OCI-LY7 (cell line): ENCODE data around the gene SNF8. TPM values are rescaled to one million over a fixed set of nuclear protein-coding genes. Genes with fewer than 3 reads are reported as not detected.

Source experiments
- BruUV-seq: library from RNA; stranded (reverse); fragments of 400-500 nt; replicated peaks from 2 replicates; lab custom pipeline; 2021; lab: Mats Ljungman, UMichigan
- CTCF ChIA-PET: fragments of 300-600 bp; sonication (Branson Sonifier 250); formaldehyde crosslinking; loops from one replicate; lab custom pipeline; 2022; ENCODE audit warnings: antibody characterized with exemption; ENCODE audit not compliant: unreplicated experiment; lab: Charles Lee
- POLR2A ChIA-PET: fragments of 300-600 bp; sonication (Branson Sonifier 250); formaldehyde crosslinking; loops from one replicate; lab custom pipeline; 2022; ENCODE audit warnings: antibody characterized with exemption; lab: Charles Lee
- DNase-seq: peaks from one replicate; pipeline ENCODE4 v3.0.0-alpha.2; 2015; ENCODE audit warnings: low spot score
- H2AFZ ChIP-seq: fragments of 200-600 bp; sonication (generic), shearing (Covaris generic); 2 replicates; pipeline ENCODE4 v1.6.1; 2014; ENCODE audit warnings: mild to moderate bottlenecking, antibody characterized with exemption, low read length, moderate library complexity
- H3K27ac ChIP-seq: fragments of 200-600 bp; sonication (generic); 2 replicates; pipeline ENCODE4 v1.5.1; 2014; ENCODE audit warnings: mixed run types, low read depth, mild to moderate bottlenecking, moderate library complexity, low read length, inconsistent platforms; ENCODE audit not compliant: poor library complexity, severe bottlenecking
- H3K36me3 ChIP-seq: fragments of 200-600 bp; sonication (generic); 2 replicates; pipeline ENCODE4 v1.6.1; 2014; ENCODE audit warnings: mild to moderate bottlenecking, antibody characterized with exemption, low read length, moderate library complexity, mixed read lengths; ENCODE audit not compliant: insufficient read depth
- H3K4me1 ChIP-seq: fragments of 200-600 bp; sonication (generic); 2 replicates; pipeline ENCODE4 v1.5.1; 2014; ENCODE audit warnings: mild to moderate bottlenecking, low read length; ENCODE audit not compliant: insufficient read depth, poor library complexity, severe bottlenecking
- H3K4me2 ChIP-seq: fragments of 200-600 bp; sonication (generic); 2 replicates; pipeline ENCODE4 v1.6.1; 2014; ENCODE audit warnings: mild to moderate bottlenecking, low read length
- H3K4me3 ChIP-seq: fragments of 200-600 bp; sonication (generic); 2 replicates; pipeline ENCODE4 v1.5.1; 2014; ENCODE audit warnings: mild to moderate bottlenecking, low read depth, low read length; ENCODE audit not compliant: poor library complexity, severe bottlenecking
- H3K79me2 ChIP-seq: fragments of 200-600 bp; sonication (generic); 2 replicates; pipeline ENCODE4 v1.6.1; 2016; ENCODE audit warnings: low read depth, mild to moderate bottlenecking, low read length, moderate library complexity, mixed read lengths; ENCODE audit not compliant: insufficient read depth
- H3K9me2 ChIP-seq: fragments of 200-600 bp; sonication (generic); 2 replicates; pipeline ENCODE4 v1.6.1; 2016; ENCODE audit warnings: mild to moderate bottlenecking, low read length, mixed read lengths; ENCODE audit not compliant: insufficient read depth
- H3K9me3 ChIP-seq: fragments of 200-600 bp; sonication (generic); 2 replicates; pipeline ENCODE4 v1.6.1; 2014; ENCODE audit warnings: mild to moderate bottlenecking, mixed run types, low read length, mixed read lengths
- H4K20me1 ChIP-seq: fragments of 200-600 bp; sonication (generic); 2 replicates; pipeline ENCODE4 v1.6.1; 2014; ENCODE audit warnings: mild to moderate bottlenecking, antibody characterized with exemption, low read length, moderate library complexity, mixed read lengths; ENCODE audit not compliant: insufficient read depth
- CTCF ChIP-seq: fragments of 200-600 bp; sonication (generic); conservative IDR thresholded peaks from 2 replicates; pipeline ENCODE4 v1.5.1; 2014; ENCODE audit warnings: mild to moderate bottlenecking, antibody characterized with exemption, low read length, moderate library complexity, mixed read lengths
- EZH2phosphoT487 ChIP-seq: fragments of 200-600 bp; sonication (generic); IDR thresholded peaks from 2 replicates; pipeline ENCODE4 v1.6.1; 2018; ENCODE audit warnings: low read depth, borderline replicate concordance, mild to moderate bottlenecking, mixed run types, antibody characterized with exemption, low read length, moderate library complexity, mixed read lengths
- intact Hi-C: fragments of 100-400 bp; cut with micrococcal nuclease; formaldehyde crosslinking; loops from one replicate; pipeline ENCODE4 v1.10.0; 2022; ENCODE audit not compliant: unreplicated experiment
- total RNA-seq, 2 experiments: library from RNA; depleted of rRNA in 1 of 2; stranded (reverse); fragments of >200 nt in 1 of 2; shearing (Covaris generic) in 1 of 2; gene quantifications; 2 replicates each; pipeline ENCODE4 v1.2.3, GENCODE V29; 2014 to 2022

The SNF8 gene
- total RNA-seq, 2 experiments from 2014 or later = 45.8 to 92.2 TPM

- Histone ChIP-seq H3K4me3 (no peak overlapping the region), H3K79me2 (no peaks in the 10 kb centered on the region), H3K4me2 (no peak overlapping the region), H3K36me3 (no peaks in the 10 kb centered on the region), H3K9me3 (no peaks in the 10 kb centered on the region), H3K4me1 (no peaks in the 10 kb centered on the region), H2AFZ (no peak overlapping the region), H3K9me2 (no peaks in the 10 kb centered on the region), H4K20me1 (no peaks in the 10 kb centered on the region), H3K27ac (no peak overlapping the region)
- no peak for TF ChIP-seq CTCF
- no peak for TF ChIP-seq EZH2phosphoT487
- POLR2A ChIA-PET = no interaction called here
- CTCF ChIA-PET = no interaction called here
- no TSS peak for BruUV-seq
- DNase-seq = no peak
- intact Hi-C loops = no loop called here
These were observed 25.6 kb upstream of the SNF8 start for GRCh38 chr17:48970224-48970623.

DNA sequence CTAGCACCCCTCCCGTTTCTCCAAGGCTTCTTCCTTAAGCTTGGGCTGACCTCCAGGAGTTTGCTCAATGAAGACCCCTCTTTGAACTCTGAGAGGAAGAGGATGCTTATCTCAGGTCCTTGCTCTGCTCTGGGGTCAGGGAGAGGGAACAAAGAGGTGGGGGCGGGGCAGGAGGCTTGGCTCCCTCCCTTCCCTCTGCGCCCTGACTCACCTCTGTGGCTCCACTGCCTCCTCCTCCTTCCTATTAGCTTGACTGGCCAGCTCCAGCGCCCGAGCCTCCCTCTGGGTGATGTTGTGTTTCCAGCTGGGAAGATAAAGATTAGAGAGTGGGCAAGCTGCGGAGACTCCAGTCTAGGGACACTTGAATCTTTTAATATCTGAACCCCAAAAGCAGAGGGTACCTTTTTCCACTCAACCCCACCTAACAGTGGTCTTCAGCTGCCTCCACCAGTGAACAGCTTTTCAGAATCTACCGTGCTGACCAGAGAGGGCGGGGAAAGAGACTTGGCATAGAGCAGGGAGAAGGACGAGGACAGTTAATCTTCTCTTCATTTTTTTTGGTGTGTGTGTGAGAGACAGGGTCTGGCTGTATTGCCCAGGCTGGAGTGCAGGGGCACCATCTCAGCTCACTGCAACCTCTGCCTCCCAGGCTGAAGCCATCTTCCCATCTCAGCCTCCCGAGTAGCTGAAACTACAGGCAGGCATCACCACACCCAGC is 17.0 kb upstream of the SNF8 start:
- TF ChIP-seq CTCF = no peak
- no peak for TF ChIP-seq EZH2phosphoT487
- no peaks in the 10 kb centered on the region for H3K36me3 ChIP-seq
- H3K4me3 ChIP-seq = no peak overlapping the region
- H3K9me2 ChIP-seq = no peaks in the 10 kb centered on the region
- H3K79me2 ChIP-seq = no peaks in the 10 kb centered on the region
- H2AFZ ChIP-seq = no peak overlapping the region
- no peak overlapping the region for H3K4me2 ChIP-seq
- no TSS peak for BruUV-seq
- no peaks in the 10 kb centered on the region for H3K4me1 ChIP-seq
- CTCF ChIA-PET = no interaction called here
- DNase-seq = no peak
- intact Hi-C loops = no loop called here
- H3K9me3 ChIP-seq = no peaks in the 10 kb centered on the region
- no peak overlapping the region for H3K27ac ChIP-seq
- H4K20me1 ChIP-seq = no peaks in the 10 kb centered on the region
- POLR2A ChIA-PET = interaction anchor here (1.1 kb wide), 1 partner anchor 31 kb away, joined by 3 read pairs; no protein-coding TSS in a partner anchor

GRCh38 chr17:48960834-48961515 is 16.3 kb upstream of the SNF8 start:
- no peak overlapping the region for H3K27ac ChIP-seq
- no peaks in the 10 kb centered on the region for H3K4me1 ChIP-seq
- H3K4me2 ChIP-seq = no peak overlapping the region
- intact Hi-C loops = no loop called here
- ChIA-PET CTCF (no interaction called here), POLR2A (interaction anchor here (0.7 kb wide), 1 partner anchor 17 kb away, joined by 3 read pairs; the partner anchor contains the start of gene SNF8)
- no peaks in the 10 kb centered on the region for H3K36me3 ChIP-seq
- H3K4me3 ChIP-seq = no peak overlapping the region
- no peak for TF ChIP-seq EZH2phosphoT487
- TF ChIP-seq CTCF = no peak
- no peak for DNase-seq
- H3K79me2 ChIP-seq = no peaks in the 10 kb centered on the region
- no peak overlapping the region for H2AFZ ChIP-seq
- no peaks in the 10 kb centered on the region for H4K20me1 ChIP-seq
- no peaks in the 10 kb centered on the region for H3K9me3 ChIP-seq
- no peaks in the 10 kb centered on the region for H3K9me2 ChIP-seq
- no TSS peak for BruUV-seq
